Calu3 (cell line): Measurements from ENCODE around the gene TTC9. TPM values are rescaled to one million over a fixed set of nuclear protein-coding genes. Genes with fewer than 3 reads are reported as not detected.

Source experiments
- BruUV-seq: library from RNA; stranded (reverse); fragments of 400-500 nt; replicated peaks from 2 replicates; lab custom pipeline; 2021; lab: Mats Ljungman, UMichigan
- CTCF ChIA-PET: fragments of 300-600 bp; sonication (Branson Sonifier 250); formaldehyde crosslinking; loops from one replicate; lab custom pipeline; 2022; ENCODE audit warnings: antibody characterized with exemption; lab: Charles Lee
- DNase-seq: peaks from one replicate; pipeline ENCODE4 v3.0.0; 2022
- H3K27ac Mint-ChIP-seq: one replicate; pipeline ENCODE4 v1.8.0; 2022; ENCODE audit warnings: mixed read lengths; ENCODE audit not compliant: unreplicated experiment
- H3K27me3 Mint-ChIP-seq: one replicate; pipeline ENCODE4 v1.8.0; 2022; ENCODE audit warnings: mixed read lengths; ENCODE audit not compliant: unreplicated experiment
- H3K36me3 Mint-ChIP-seq: one replicate; pipeline ENCODE4 v1.8.0; 2022; ENCODE audit warnings: mild to moderate bottlenecking, moderate library complexity, mixed read lengths; ENCODE audit not compliant: insufficient read depth, unreplicated experiment
- H3K4me1 Mint-ChIP-seq: one replicate; pipeline ENCODE4 v1.8.0; 2022; ENCODE audit warnings: mild to moderate bottlenecking, low read depth, mixed read lengths; ENCODE audit not compliant: unreplicated experiment
- H3K4me3 Mint-ChIP-seq: one replicate; pipeline ENCODE4 v1.8.0; 2022; ENCODE audit warnings: mild to moderate bottlenecking, low read depth, moderate library complexity, mixed read lengths; ENCODE audit not compliant: unreplicated experiment
- H3K9me3 Mint-ChIP-seq: one replicate; pipeline ENCODE4 v1.8.0; 2022; ENCODE audit warnings: low read depth, mixed read lengths; ENCODE audit not compliant: unreplicated experiment
- CTCF ChIP-seq: fragments of 200-600 bp; IDR thresholded peaks from one replicate; pipeline ENCODE4 v1.8.0; 2022; ENCODE audit warnings: antibody characterized with exemption; ENCODE audit not compliant: unreplicated experiment
- intact Hi-C: fragments of 100-400 bp; cut with micrococcal nuclease; formaldehyde crosslinking; loops from one replicate; pipeline ENCODE4 v1.10.0; 2022; ENCODE audit not compliant: unreplicated experiment
- total RNA-seq: library from RNA; stranded (reverse); gene quantifications from 2 replicates; pipeline ENCODE4 v1.2.3, GENCODE V29; 2022

TTC9 gene
- total RNA-seq, 1 experiment from 2014 or later, result 9.8 TPM

GRCh38 chr14:70709726-70710382 is 68.1 kb downstream of the TTC9 start:
- peaks cover 35% of the 10 kb centered on the region for H3K4me1 Mint-ChIP-seq
- no peaks in the 10 kb centered on the region for H3K27me3 Mint-ChIP-seq
- no peaks in the 10 kb centered on the region for H3K9me3 Mint-ChIP-seq
- H3K36me3 Mint-ChIP-seq, result no peaks in the 10 kb centered on the region
- CTCF ChIA-PET, result interaction anchor here (1.3 kb wide), 1 partner anchor 100 kb away, joined by 4 read pairs; no protein-coding TSS in a partner anchor
- intact Hi-C loops, result loop anchor here (5.0 kb wide), 2 partner anchors 48 to 68 kb away; partner anchors contain the start of gene TTC9
- no peak overlapping the region for H3K4me3 Mint-ChIP-seq
- no peak for DNase-seq
- BruUV-seq, result no TSS peak
- H3K27ac Mint-ChIP-seq, result no peak overlapping the region
- TF ChIP-seq CTCF, result no peak

- DNase-seq, result no peak
- intact Hi-C loops, result loop anchor here (5.0 kb wide), 1 partner anchor 69 kb away; the partner anchor contains the start of gene TTC9
- no peak for TF ChIP-seq CTCF
- Mint-ChIP-seq H3K27ac (no peak overlapping the region), H3K4me3 (no peak overlapping the region), H3K9me3 (no peaks in the 10 kb centered on the region), H3K36me3 (no peaks in the 10 kb centered on the region), H3K4me1 (peaks cover 25% of the 10 kb centered on the region), H3K27me3 (no peaks in the 10 kb centered on the region)
- BruUV-seq, result no TSS peak
- CTCF ChIA-PET, result no interaction called here
Observed at GRCh38 chr14:70711451-70711850, 69.7 kb downstream of the TTC9 start.

GRCh38 chr14:70713096-70713495 is 71.4 kb downstream of the TTC9 start:
- CTCF ChIA-PET, result interaction anchor here (0.7 to 1.3 kb wide), 6 partner anchors 16 to 90 kb away, joined by 3 to 5 read pairs (median 4); partner anchors contain the start of gene TTC9
- no TSS peak for BruUV-seq
- no peak overlapping the region for H3K27ac Mint-ChIP-seq
- H3K4me3 Mint-ChIP-seq, result no peak overlapping the region
- no peaks in the 10 kb centered on the region for H3K27me3 Mint-ChIP-seq
- intact Hi-C loops, result loop anchor here (5.0 kb wide), 1 partner anchor 71 kb away; the partner anchor contains the start of gene TTC9
- TF ChIP-seq CTCF, result no peak
- H3K4me1 Mint-ChIP-seq, result peaks cover 26% of the 10 kb centered on the region
- H3K9me3 Mint-ChIP-seq, result no peaks in the 10 kb centered on the region
- no peak for DNase-seq
- no peaks in the 10 kb centered on the region for H3K36me3 Mint-ChIP-seq

- intact Hi-C loops, result loop anchor here (5.0 kb wide), 1 partner anchor 71 kb away; the partner anchor contains the start of gene TTC9
- H3K27ac Mint-ChIP-seq, result peak overlapping the region; percentile 77
Observed at GRCh38 chr14:70713511-70713916, 71.8 kb downstream of the TTC9 start.

More at GRCh38 chr14:70713511-70713916, 71.8 kb downstream of the TTC9 start:
- Mint-ChIP-seq H3K4me3 (no peak overlapping the region), H3K36me3 (no peaks in the 10 kb centered on the region), H3K27me3 (no peaks in the 10 kb centered on the region), H3K9me3 (no peaks in the 10 kb centered on the region), H3K4me1 (peaks cover 30% of the 10 kb centered on the region)
- DNase-seq, result no peak
- CTCF ChIA-PET, result interaction anchor here (0.5 to 1.3 kb wide), 7 partner anchors 15 to 90 kb away, joined by 3 to 9 read pairs (median 4); partner anchors contain the start of gene TTC9
- BruUV-seq, result no TSS peak
- no peak for TF ChIP-seq CTCF
